Measurements from ENCODE around the gene PEAR1.

- TF ChIP-seq EZH2 (IDR thresholded peaks at IDR 0.05) = no peak
- no peak for TF ChIP-seq POLR2AphosphoS5 (IDR thresholded peaks at IDR 0.05; ENCODE audit: borderline replicate concordance, low read depth, low read length)
Measured at GRCh38 chr1:156862584-156862983, 30.9 kb upstream of the PEAR1 start.
